ACHN (cell line): ENCODE data around the gene SCAF11.

Source experiments
- DNase-seq: peaks from one replicate; pipeline ENCODE4 v3.0.0-alpha.2; 2015
- in situ Hi-C: cut with HindIII; loops from 2 replicates; pipeline ENCODE4 v1.10.0; 2017; ENCODE audit warnings: low sequenced_read_pairs, low pct_ligation_motif_present, low pct_unique_long_range_greater_than_20kb

The SCAF11 gene

GRCh38 chr12:45987340-45987727, 3.0 kb downstream of the SCAF11 start:
- in situ Hi-C loops = no loop called here
- no peak for DNase-seq

DNA sequence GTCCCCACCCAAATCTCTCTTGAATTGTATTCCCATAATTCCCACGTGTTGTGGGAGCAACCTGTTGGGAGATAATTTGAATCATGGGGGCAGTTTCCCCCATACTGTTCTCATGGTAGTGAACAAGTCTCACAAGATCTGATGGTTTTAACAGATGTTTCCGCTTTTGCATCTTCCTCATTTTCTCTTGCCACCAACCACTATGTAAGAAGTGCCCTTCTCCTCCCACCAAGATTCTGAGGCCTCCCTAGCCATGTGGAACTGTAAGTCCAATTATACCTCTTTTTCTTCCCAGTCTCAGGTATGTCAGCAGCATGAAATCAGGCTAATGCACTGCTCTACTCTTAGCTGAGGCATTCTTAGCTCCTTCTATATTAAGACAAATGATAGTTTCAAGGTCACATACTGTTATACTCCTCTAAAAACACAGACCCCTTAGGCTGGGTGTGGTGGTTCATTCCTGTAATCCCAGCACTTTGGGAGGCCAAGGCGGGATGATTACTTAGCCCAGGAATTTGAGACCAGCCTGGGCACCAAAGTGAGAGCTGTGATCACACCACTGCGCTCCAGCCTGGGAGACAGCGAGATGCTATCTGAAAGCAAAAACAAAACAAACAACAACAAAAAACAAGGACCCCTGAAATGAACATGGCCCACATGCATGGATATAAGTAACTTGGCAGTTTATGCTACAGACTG, 3.6 kb downstream of the SCAF11 start:
- DNase-seq = no peak
- in situ Hi-C loops = no loop called here

DNA sequence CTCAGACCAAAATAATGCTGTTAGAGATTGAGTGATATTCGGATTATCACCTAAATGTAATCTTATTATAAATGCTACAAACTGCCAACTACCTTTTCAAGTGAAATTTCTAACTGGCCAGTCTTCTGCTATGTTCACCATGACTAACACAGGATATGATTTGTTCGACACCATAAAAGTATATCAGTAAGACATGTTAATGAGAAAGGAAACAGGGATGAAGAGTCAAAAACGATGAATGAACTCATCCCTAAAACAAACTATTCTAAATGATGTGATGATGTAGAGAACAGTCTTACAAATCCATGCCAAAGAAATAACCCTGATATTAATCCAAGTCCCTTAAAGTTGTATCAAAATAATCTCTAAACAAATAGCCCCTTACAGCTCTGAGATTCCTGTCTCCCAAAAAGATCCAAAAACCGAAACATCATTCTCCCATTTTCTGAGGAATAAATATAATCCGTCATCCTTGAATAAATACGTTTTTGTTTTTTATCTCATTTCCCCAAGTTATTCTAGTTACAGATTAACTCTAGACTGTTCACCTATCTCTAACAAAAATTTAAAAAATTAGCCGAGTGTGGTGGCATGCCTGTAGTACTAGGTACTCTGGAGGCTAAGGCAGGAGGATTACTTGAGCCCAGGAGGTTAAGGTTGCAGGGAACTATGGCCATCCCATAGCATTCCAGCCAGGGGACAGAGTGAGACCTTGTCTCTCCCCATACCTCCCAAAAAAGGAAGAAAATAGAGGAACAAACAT, 9.1 kb downstream of the SCAF11 start:
- DNase-seq = no peak
- in situ Hi-C loops = no loop called here

GRCh38 chr12:45980540-45980939, 9.8 kb downstream of the SCAF11 start:
- in situ Hi-C loops = no loop called here
- no peak for DNase-seq

DNA sequence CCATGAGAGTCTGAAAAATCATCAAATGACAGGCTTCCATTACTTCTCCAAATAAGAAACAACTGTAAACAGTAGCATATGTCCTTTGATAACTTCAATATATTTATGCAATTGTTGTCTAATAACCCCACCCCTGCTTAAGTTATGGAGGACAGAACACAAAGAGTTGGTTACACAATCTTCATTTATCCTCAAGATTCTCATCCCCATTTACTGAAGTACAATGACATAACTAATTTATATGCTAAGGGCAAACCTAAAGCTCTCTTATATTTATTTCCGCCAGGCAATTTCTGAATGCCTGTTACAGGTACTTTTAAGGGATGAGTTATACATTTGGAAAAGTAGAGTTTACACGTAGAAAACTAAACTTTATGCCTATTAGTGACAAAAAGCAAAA, 12.3 kb downstream of the SCAF11 start:
- DNase-seq = no peak
- in situ Hi-C loops = no loop called here

GRCh38 chr12:45977620-45978019, 12.8 kb downstream of the SCAF11 start:
- in situ Hi-C loops = no loop called here

GRCh38 chr12:45975506-45975905, 14.9 kb downstream of the SCAF11 start:
- DNase-seq = no peak
- in situ Hi-C loops = no loop called here

More at GRCh38 chr12:45977620-45978019, 12.8 kb downstream of the SCAF11 start:
- no peak for DNase-seq

DNA sequence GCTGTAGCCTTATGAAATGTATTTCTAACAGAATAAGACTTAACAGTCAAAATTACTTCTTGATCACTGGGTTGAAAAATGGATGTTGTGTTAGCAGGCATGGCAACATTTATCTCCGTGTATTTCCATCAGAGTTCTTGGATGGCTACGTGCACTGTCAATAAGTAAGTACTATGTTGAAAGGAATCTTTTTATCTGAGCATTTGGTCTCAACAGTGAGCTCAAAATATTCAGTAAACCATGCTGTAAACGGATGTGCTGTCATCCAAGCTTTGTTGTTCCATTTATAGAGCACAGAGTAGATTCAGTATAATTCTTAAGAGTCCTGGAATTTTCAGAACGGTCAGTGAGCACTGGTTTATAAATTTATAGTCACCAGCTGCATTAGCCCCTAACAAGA, 15.5 kb downstream of the SCAF11 start:
- in situ Hi-C loops = no loop called here
- no peak for DNase-seq

- in situ Hi-C loops = no loop called here
- DNase-seq = no peak
These were observed 16.1 kb downstream of the SCAF11 start for GRCh38 chr12:45974171-45974719.

DNA sequence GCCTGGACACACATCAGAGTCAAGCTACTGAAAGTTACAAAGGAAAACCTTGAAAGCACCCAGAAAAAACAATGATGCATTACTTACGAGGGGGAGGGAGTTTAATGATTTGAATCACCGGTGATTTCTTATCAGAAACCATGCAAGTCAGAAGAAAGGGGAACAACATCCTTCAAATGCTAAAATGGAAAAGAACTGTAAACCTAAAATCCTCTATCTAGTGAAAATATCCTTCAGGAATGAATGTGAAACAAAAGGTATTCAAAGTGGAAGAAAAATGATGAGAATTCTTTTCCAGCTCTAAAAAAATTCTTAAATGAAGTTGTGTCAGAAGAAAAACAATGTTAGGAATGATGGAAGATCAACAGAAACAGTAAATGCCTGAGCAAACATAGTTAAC, 16.8 kb downstream of the SCAF11 start:
- DNase-seq = no peak
- in situ Hi-C loops = no loop called here

DNA sequence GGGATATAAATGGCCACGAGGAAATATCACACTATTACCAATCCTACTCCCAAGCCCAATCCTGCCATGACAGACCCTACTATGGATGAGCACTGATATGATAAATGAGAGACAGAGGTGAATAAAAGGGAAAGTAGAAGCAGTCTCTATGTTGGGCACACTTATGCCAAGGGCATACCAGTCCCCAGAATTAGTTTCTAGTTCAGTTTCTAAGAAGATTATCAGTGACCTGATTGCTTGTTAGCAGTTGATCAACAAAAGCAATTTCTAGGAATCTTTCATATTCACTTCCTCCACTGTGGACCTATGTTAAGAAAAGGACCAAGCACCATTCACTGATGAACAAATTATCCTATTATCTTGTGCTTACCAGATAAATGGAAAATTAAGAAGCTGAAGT, 20.0 kb downstream of the SCAF11 start:
- in situ Hi-C loops = no loop called here
- DNase-seq = no peak

GRCh38 chr12:45969084-45969483, 21.3 kb downstream of the SCAF11 start:
- in situ Hi-C loops = no loop called here
- DNase-seq = no peak

GRCh38 chr12:45966486-45966885, 23.9 kb downstream of the SCAF11 start:
- peak; percentile 79 for DNase-seq
- in situ Hi-C loops = no loop called here

GRCh38 chr12:45962553-45963325, 27.6 kb downstream of the SCAF11 start:
- DNase-seq = no peak
- in situ Hi-C loops = no loop called here

GRCh38 chr12:45959728-45960127, 30.6 kb downstream of the SCAF11 start:
- DNase-seq = no peak
- in situ Hi-C loops = no loop called here

DNA sequence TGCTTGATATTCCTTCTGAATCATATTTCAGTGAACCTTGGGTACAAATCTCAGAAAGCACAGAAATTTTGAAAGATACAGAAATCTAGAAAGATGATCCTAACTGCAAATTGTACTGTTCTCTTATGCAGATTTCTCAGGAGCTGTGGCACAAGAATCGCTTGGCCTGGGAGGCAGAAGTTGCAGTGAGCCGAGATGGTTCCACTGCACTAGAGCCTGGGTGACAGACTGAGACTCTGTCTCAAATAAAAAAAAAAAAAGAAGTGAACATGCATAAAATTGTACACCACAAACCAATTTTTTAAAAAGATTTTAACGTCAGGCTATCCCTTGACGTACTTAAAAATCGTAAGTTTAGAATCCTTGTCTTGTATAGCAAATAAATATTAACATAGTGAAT, 31.3 kb downstream of the SCAF11 start:
- no peak for DNase-seq
- in situ Hi-C loops = no loop called here

DNA sequence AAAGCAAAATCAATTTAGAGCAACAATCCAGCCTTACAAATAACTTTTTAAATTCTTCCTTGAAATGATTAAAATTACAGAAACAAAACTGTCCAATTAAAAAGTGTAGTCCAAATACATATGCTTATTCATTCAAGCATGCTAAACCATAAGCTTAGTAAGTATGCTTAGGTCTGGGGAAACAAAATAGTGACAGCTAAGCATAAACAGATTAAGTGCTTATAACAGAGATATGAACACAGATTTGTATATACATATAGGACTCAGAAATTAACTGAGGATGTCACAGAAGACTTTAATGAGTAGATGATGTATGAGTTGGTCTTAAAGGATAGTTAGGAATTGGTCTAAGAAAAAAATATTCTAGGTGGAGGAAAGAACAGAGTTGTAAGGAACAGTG, 41.8 kb downstream of the SCAF11 start:
- in situ Hi-C loops = no loop called here

GRCh38 chr12:45946435-45946834, 43.9 kb downstream of the SCAF11 start:
- in situ Hi-C loops = no loop called here
- DNase-seq = no peak

More for the DNA sequence above, 41.8 kb downstream of the SCAF11 start:
- DNase-seq = no peak

DNA sequence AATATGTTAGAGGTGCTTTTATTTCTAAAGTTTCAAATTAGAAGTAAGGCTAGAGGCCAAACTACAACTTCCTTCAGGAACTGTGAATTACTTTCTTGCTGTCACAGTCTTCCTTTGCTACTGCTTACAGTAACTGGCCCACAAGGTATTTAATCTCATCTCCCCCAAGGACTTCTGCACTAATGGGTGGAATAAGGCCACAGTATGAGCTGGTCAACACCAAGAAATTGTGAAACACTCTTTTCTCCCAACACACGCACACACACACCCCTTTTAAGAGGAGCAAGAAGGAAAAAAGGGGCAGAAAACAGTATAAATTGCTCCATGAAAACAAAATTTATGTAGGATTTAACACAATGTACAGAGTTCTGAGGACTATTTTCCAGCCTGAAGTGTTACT, 45.6 kb downstream of the SCAF11 start:
- no peak for DNase-seq
- in situ Hi-C loops = no loop called here
